Activated naive CD8-positive, alpha-beta T cell treated with anti-CD3 and anti-CD28 coated beads, Interleukin-2, amount 50 U/mL, for 24 hours (primary cell): ENCODE results near the gene FNBP1L.

ENCODE experiments used
- ATAC-seq: fragments of 150-1000 bp; cut with Tn5 transposase; one replicate; pipeline ENCODE4 v1.10.0; 2021
- DNase-seq: peaks from one replicate; pipeline ENCODE4 v3.0.0; 2021
- H3K27ac Mint-ChIP-seq: one replicate; pipeline ENCODE4 v1.8.0; 2021; ENCODE audit warnings: mild to moderate bottlenecking, mixed read lengths
- H3K27me3 Mint-ChIP-seq: one replicate; pipeline ENCODE4 v1.8.0; 2021; ENCODE audit warnings: mixed read lengths
- H3K36me3 Mint-ChIP-seq: one replicate; pipeline ENCODE4 v1.8.0; 2021; ENCODE audit warnings: low read depth, mixed read lengths
- H3K4me1 Mint-ChIP-seq: one replicate; pipeline ENCODE4 v1.8.0; 2021; ENCODE audit warnings: mixed read lengths
- H3K4me3 Mint-ChIP-seq: one replicate; pipeline ENCODE4 v1.8.0; 2021; ENCODE audit warnings: mild to moderate bottlenecking, moderate library complexity, mixed read lengths
- H3K9me3 Mint-ChIP-seq: one replicate; pipeline ENCODE4 v1.8.0; 2021; ENCODE audit warnings: mixed read lengths

The FNBP1L gene

GRCh38 chr1:93598861-93599439 is 151.0 kb downstream of the FNBP1L start:
- no peaks in the 10 kb centered on the region for H3K36me3 Mint-ChIP-seq
- H3K9me3 Mint-ChIP-seq = no peaks in the 10 kb centered on the region
- peaks cover 6% of the 10 kb centered on the region for H3K27me3 Mint-ChIP-seq
- H3K4me3 Mint-ChIP-seq = no peak overlapping the region
- no peak overlapping the region for H3K27ac Mint-ChIP-seq
- ATAC-seq = no peak
- H3K4me1 Mint-ChIP-seq = no peaks in the 10 kb centered on the region
- no peak for DNase-seq

DNA sequence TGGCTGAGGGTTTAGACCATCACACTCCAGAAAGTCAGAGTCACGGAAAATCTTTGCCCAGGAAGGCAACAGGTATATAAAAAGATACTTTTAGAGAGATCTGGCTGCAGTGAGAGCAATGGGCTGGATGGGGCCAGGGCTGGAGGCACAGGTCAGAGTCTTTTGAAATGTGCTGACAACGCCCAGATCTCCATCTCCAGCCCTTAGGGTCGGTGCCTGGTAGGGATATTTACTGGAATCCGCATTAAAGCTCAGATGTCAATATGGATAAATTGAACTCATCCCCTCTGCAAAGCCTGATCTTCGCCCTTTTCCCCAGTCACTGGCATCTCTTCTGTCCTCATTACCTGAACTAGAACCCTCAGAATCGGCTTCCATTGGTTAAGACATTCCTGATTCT is 151.6 kb downstream of the FNBP1L start:
- no peak for DNase-seq
- Mint-ChIP-seq H3K9me3 (no peaks in the 10 kb centered on the region), H3K36me3 (no peaks in the 10 kb centered on the region), H3K27me3 (peaks cover 7% of the 10 kb centered on the region), H3K4me1 (no peaks in the 10 kb centered on the region), H3K27ac (no peak overlapping the region), H3K4me3 (no peak overlapping the region)
- no peak for ATAC-seq

- no peak for ATAC-seq
- DNase-seq = no peak
- Mint-ChIP-seq H3K9me3 (no peaks in the 10 kb centered on the region), H3K27ac (no peak overlapping the region), H3K27me3 (peaks cover 4% of the 10 kb centered on the region), H3K4me1 (peaks cover 3% of the 10 kb centered on the region), H3K36me3 (no peaks in the 10 kb centered on the region), H3K4me3 (no peak overlapping the region)
Observed at GRCh38 chr1:93600663-93601062, 152.7 kb downstream of the FNBP1L start.

DNA sequence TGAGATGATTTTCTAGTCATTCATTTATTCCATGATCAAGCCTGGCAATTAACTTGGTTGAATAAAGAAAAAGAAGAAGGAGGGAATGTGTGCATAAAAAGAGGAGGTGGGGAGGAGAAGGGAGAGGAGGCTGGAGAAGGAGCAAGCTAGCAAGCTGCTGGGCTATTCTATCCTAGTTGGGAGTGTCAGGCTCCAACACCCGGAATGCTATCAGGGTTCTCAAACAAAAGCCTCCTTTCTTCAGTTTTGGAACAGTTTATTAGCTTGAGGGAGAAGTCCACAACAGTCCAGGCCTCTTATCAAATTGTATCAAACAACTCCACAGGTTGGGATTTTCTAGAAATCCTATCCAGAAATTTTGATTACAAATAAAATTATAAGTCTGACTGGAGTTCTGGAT is 153.8 kb downstream of the FNBP1L start:
- Mint-ChIP-seq H3K4me3 (no peak overlapping the region), H3K4me1 (peaks cover 13% of the 10 kb centered on the region), H3K9me3 (no peaks in the 10 kb centered on the region), H3K36me3 (no peaks in the 10 kb centered on the region), H3K27me3 (peaks cover 5% of the 10 kb centered on the region), H3K27ac (no peak overlapping the region)
- ATAC-seq (no peak), DNase-seq (no peak)

DNA sequence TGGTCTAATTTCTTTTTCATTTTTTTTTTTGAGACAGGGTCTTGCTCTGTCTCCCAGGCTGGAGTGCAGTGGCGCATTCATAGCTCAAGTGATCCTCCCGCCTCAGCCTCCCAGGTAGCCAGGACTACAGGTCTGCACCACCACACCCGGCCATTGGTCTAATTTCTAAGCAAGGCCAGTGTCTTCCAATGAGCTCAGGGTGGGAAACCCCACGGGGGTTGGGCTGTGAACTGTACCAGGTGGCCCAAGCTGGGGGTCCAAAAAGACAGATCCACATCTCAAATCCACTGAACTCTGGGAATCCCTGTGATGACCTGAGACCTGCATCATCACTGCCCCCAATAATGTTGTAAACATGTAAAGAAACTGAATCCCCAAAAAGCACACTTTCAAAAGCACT is 154.2 kb downstream of the FNBP1L start:
- DNase-seq (no peak), ATAC-seq (no peak)
- H3K27ac Mint-ChIP-seq = no peak overlapping the region
- peaks cover 6% of the 10 kb centered on the region for H3K27me3 Mint-ChIP-seq
- H3K9me3 Mint-ChIP-seq = no peaks in the 10 kb centered on the region
- H3K4me3 Mint-ChIP-seq = no peak overlapping the region
- no peaks in the 10 kb centered on the region for H3K36me3 Mint-ChIP-seq
- H3K4me1 Mint-ChIP-seq = peaks cover 17% of the 10 kb centered on the region

GRCh38 chr1:93603106-93603505 is 155.2 kb downstream of the FNBP1L start:
- Mint-ChIP-seq H3K4me1 (peaks cover 27% of the 10 kb centered on the region), H3K27me3 (peaks cover 6% of the 10 kb centered on the region), H3K4me3 (no peak overlapping the region), H3K9me3 (no peaks in the 10 kb centered on the region), H3K36me3 (no peaks in the 10 kb centered on the region), H3K27ac (no peak overlapping the region)
- DNase-seq (no peak), ATAC-seq (no peak)

DNA sequence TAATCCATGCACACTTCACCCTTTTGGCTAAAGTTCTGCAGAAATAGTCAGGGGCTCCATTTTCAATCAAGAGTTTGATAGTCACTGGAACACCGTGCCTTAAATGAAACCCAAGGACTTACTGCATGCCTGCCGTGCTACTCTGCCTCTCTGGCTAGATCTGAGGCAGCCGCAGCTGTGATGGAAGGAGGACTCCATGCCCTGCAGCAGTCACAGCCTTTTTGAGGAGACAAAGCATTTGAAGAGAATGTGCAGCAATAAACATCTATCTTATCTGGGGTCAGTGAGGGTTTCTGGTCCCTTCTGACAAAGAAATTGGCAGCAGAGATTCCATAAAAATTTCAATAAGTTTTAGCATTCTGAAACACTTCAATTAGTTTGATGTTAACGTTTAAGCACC is 155.7 kb downstream of the FNBP1L start:
- no peak overlapping the region for H3K4me3 Mint-ChIP-seq
- H3K27me3 Mint-ChIP-seq = peaks cover 6% of the 10 kb centered on the region
- H3K36me3 Mint-ChIP-seq = no peaks in the 10 kb centered on the region
- no peak for DNase-seq
- H3K27ac Mint-ChIP-seq = no peak overlapping the region
- ATAC-seq = no peak
- no peaks in the 10 kb centered on the region for H3K9me3 Mint-ChIP-seq
- H3K4me1 Mint-ChIP-seq = peaks cover 32% of the 10 kb centered on the region
